ENCODE data around the gene PRR36.

The PRR36 gene

GRCh38 chr19:7830272-7830771 lies 43.9 kb downstream of the PRR36 start:
- peak overlapping the region; percentile 59 for H3K4me3 ChIP-seq (ENCODE audit: low read depth, low read length)
- no peak for TF ChIP-seq CTCF (IDR thresholded peaks at IDR 0.05; ENCODE audit: insufficient read depth, low read depth, low read length, missing control alignments)
- DNase-seq (ENCODE audit: low read depth): peak; percentile 25

GRCh38 chr19:7829561-7830271 lies 44.5 kb downstream of the PRR36 start, which contains the start of gene EVI5L:
Gene EVI5L, plus strand, starts transcription at chr19:7830218. Its CDS starts 16,325 bp downstream, at chr19:7846543.
- TF ChIP-seq CTCF (IDR thresholded peaks at IDR 0.05; ENCODE audit: insufficient read depth, low read depth, low read length, missing control alignments): no peak
- peak within 1 kb of the TSS; percentile 64 for H3K4me3 ChIP-seq (ENCODE audit: low read depth, low read length)
- peak; percentile 100 for DNase-seq (ENCODE audit: low read depth)

- TF ChIP-seq CTCF (IDR thresholded peaks at IDR 0.05; ENCODE audit: insufficient read depth, low read depth, low read length, missing control alignments): no peak
- peak overlapping the region; percentile 64 for H3K4me3 ChIP-seq (ENCODE audit: low read depth, low read length)
- no peak for DNase-seq (ENCODE audit: low read depth)
These were observed 45.0 kb downstream of the PRR36 start for GRCh38 chr19:7829166-7829520.

- TF ChIP-seq CTCF (IDR thresholded peaks at IDR 0.05; ENCODE audit: insufficient read depth, low read depth, low read length, missing control alignments): no peak
- H3K4me3 ChIP-seq (ENCODE audit: low read depth, low read length): no peak overlapping the region
- no peak for DNase-seq (ENCODE audit: low read depth)
These were observed 50.4 kb downstream of the PRR36 start for GRCh38 chr19:7823686-7824301.

GRCh38 chr19:7822910-7823515 lies 51.2 kb downstream of the PRR36 start:
- no peak for TF ChIP-seq CTCF (IDR thresholded peaks at IDR 0.05; ENCODE audit: insufficient read depth, low read depth, low read length, missing control alignments)
- H3K4me3 ChIP-seq (ENCODE audit: low read depth, low read length): no peak overlapping the region
- DNase-seq (ENCODE audit: low read depth): no peak

- no peak overlapping the region for H3K4me3 ChIP-seq (ENCODE audit: low read depth, low read length)
- TF ChIP-seq CTCF (IDR thresholded peaks at IDR 0.05; ENCODE audit: insufficient read depth, low read depth, low read length, missing control alignments): no peak
- no peak for DNase-seq (ENCODE audit: low read depth)
These were observed 53.6 kb downstream of the PRR36 start for GRCh38 chr19:7820588-7820987.

Data from GM12865 (cell line).